ENCODE results near the gene SH3RF1. TPM values are rescaled to one million over a fixed set of nuclear protein-coding genes. Genes with fewer than 3 reads are reported as not detected.

Gene SH3RF1
- total RNA-seq, 1 donor from 2014 or later, result 0.16 TPM

DNA sequence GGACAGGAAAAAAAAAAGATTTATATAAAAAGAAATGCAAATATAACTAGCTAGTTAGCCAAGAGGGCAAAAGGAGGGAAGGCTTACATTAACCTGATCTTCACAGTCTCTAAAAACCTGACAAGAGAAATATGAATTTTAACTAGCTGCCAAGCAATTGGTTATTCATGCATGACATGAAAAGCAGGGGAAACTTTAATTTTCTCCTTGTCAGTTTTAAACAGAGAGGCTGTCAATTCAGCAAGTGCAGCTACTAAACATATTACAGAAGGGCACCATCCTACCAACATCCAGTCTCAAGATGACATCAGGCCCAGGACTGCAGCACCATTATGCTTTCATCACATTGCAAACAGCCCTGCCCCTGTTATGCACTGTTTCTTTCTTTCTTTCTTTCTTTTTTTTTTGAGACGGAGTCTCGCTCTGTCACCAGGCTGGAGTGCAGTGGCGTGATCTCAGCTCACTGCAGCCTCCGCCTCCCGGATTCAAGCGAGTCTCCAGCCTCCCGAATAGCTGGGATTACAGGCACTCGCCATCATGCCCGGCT is 221.8 kb downstream of the SH3RF1 start:
- intact Hi-C loops (cut with micrococcal nuclease), result no loop called here

GRCh38 chr4:169047956-169048355 is 222.8 kb downstream of the SH3RF1 start:
- intact Hi-C loops (cut with micrococcal nuclease), result no loop called here

DNA sequence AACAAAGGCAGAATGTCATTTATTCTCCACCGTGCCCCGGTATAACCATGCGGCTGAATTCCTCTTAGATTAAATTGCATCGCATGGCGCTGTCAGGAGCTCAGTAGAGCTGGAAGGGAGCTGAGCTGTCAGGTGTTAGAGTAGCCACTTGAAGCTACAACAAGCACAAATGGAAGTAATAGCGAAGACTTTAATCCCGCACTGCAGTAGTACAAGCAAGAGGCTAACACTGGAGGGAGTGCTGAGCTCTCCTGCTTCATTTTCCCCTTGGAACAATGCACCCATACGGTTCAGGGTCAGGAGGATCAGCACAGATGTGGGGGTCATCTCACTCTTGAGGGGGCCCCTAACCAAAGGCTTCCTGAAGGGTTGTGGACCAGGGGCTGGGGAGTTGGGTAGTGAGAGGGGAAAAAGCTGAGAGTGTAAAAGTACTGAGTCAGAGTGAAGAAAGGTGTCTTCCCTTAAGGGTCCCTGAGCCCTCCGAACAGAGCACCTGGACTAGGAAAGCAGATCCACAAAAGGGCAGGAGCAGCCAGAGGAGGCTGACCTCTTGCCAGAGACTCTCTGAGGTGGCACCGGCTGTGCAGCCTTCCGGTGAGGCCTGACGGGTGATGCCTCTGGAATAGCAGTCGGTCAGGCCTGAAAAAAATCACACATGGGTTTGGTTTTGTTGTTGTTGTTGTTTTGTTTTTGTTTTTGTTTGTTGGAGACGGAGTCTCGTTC is 224.7 kb downstream of the SH3RF1 start:
- intact Hi-C loops (cut with micrococcal nuclease), result no loop called here

- intact Hi-C loops (cut with micrococcal nuclease), result no loop called here
Observed at GRCh38 chr4:169044714-169045447, 225.9 kb downstream of the SH3RF1 start.
